Keratinocyte (primary cell): ENCODE measurements around the gene HOXD13. TPM values are rescaled to one million over a fixed set of nuclear protein-coding genes. Genes with fewer than 3 reads are reported as not detected.

Experiments
- DNase-seq: peaks from one replicate; pipeline ENCODE4 v3.0.0-alpha.2; 2011; ENCODE audit warnings: low read depth, missing footprints, low spot score
- FAIRE-seq: peaks from 2 replicates; lab custom pipeline; 2011; peaks lifted over from hg19 to GRCh38; lab: Jason Lieb, UNC
- H2AFZ ChIP-seq: 2 replicates; pipeline ENCODE4 v1.6.0; 2012; ENCODE audit warnings: low read length, control low read depth, inconsistent platforms; ENCODE audit not compliant: control insufficient read depth
- H3K27ac ChIP-seq: 2 replicates; pipeline ENCODE4 v1.5.1; 2011; ENCODE audit warnings: low read length; ENCODE audit not compliant: control insufficient read depth, insufficient read depth
- H3K27me3 ChIP-seq: 3 replicates; pipeline ENCODE4 v1.6.0; 2011; ENCODE audit warnings: low read length; ENCODE audit not compliant: control insufficient read depth, insufficient read depth; ENCODE audit errors: extremely low read depth
- H3K36me3 ChIP-seq, 2 experiments: 2 replicates in 1 of 2; 3 replicates in 1 of 2; pipeline ENCODE4 v1.5.1; 2011; ENCODE audit warnings: low read length in 2 of 2, mild to moderate bottlenecking in 1 of 2; ENCODE audit not compliant: control insufficient read depth in 2 of 2, insufficient read depth in 2 of 2; ENCODE audit errors: extremely low read depth in 1 of 2
- H3K4me1 ChIP-seq: 3 replicates; pipeline ENCODE4 v1.5.1; 2011; ENCODE audit warnings: low read length; ENCODE audit not compliant: control insufficient read depth, insufficient read depth; ENCODE audit errors: extremely low read depth
- H3K4me2 ChIP-seq: 3 replicates; pipeline ENCODE4 v1.6.0; 2011; ENCODE audit warnings: low read depth, low read length; ENCODE audit not compliant: control insufficient read depth, insufficient read depth; ENCODE audit errors: extremely low read depth
- H3K4me3 ChIP-seq, 3 experiments: fragments of 200-600 bp in 1 of 3; sonication (generic) in 1 of 3; 2 replicates in 2 of 3; 3 replicates in 1 of 3; pipeline ENCODE4 v1.5.1; 2011 to 2016; ENCODE audit warnings: low read length in 3 of 3, mild to moderate bottlenecking in 3 of 3, control low read depth in 2 of 3, inconsistent platforms in 1 of 3, low read depth in 1 of 3, mixed read lengths in 1 of 3, mixed run types in 1 of 3, moderate library complexity in 1 of 3; ENCODE audit not compliant: control insufficient read depth in 2 of 3, insufficient read depth in 2 of 3; ENCODE audit errors: extremely low read depth in 1 of 3
- H3K79me2 ChIP-seq: 2 replicates; pipeline ENCODE4 v1.6.0; 2012; ENCODE audit warnings: low read length; ENCODE audit not compliant: control insufficient read depth, insufficient read depth
- H3K9ac ChIP-seq: 3 replicates; pipeline ENCODE4 v1.6.0; 2011; ENCODE audit warnings: low read length; ENCODE audit not compliant: control insufficient read depth, insufficient read depth; ENCODE audit errors: extremely low read depth
- H3K9me1 ChIP-seq: 3 replicates; pipeline ENCODE4 v1.6.0; 2011; ENCODE audit warnings: low read length; ENCODE audit not compliant: control insufficient read depth, insufficient read depth; ENCODE audit errors: extremely low read depth
- H3K9me3 ChIP-seq: 2 replicates; pipeline ENCODE4 v1.5.1; 2012; ENCODE audit warnings: low read depth, low read length; ENCODE audit not compliant: control insufficient read depth
- H4K20me1 ChIP-seq: 3 replicates; pipeline ENCODE4 v1.6.0; 2011; ENCODE audit warnings: low read length; ENCODE audit not compliant: control insufficient read depth, insufficient read depth; ENCODE audit errors: extremely low read depth
- CTCF ChIP-seq, 3 experiments: IDR thresholded peaks in 1 of 3; conservative IDR thresholded peaks in 1 of 3; optimal IDR thresholded peaks in 1 of 3; 2 replicates in 2 of 3; 3 replicates in 1 of 3; pipeline versions ENCODE3 to v1.5.1; 2011; ENCODE audit warnings: low read length in 3 of 3, mild to moderate bottlenecking in 3 of 3, moderate library complexity in 2 of 3, control low read depth in 1 of 3, inconsistent platforms in 1 of 3; ENCODE audit not compliant: insufficient read depth in 2 of 3; ENCODE audit errors: extremely low read depth in 1 of 3
- EZH2 ChIP-seq: IDR thresholded peaks from one replicate; pipeline ENCODE4 v1.6.1; 2012; ENCODE audit warnings: inconsistent platforms, mild to moderate bottlenecking, low read length, moderate library complexity
- dilution Hi-C: fragments of 300-500 bp; cut with MboI; formaldehyde crosslinking; loops from one replicate; pipeline ENCODE4 v1.7.0; 2020; ENCODE audit warnings: low sequenced_read_pairs; ENCODE audit not compliant: extremely low pct_ligation_motif_present
- polyA plus RNA-seq, 5 experiments: library from polyadenylated mRNA; depleted of rRNA in 3 of 5; stranded (reverse) in 3 of 5; stranded (forward) in 1 of 5; unstranded in 1 of 5; fragments of >200 nt; gene quantifications; 1 replicate in 1 of 5; 2 replicates in 3 of 5; 3 replicates in 1 of 5; pipeline versions ENCODE4 v1.2.1 to v1.2.3, GENCODE V29; 2011 to 2012; ENCODE audit warnings: missing spikeins in 2 of 5, low read depth in 1 of 5, low replicate concordance in 1 of 5

The HOXD13 gene
- polyA plus RNA-seq, 1 donor (not counting 4 experiments of a cell fraction or from before 2014, with no cell fraction given), result not detected

DNA sequence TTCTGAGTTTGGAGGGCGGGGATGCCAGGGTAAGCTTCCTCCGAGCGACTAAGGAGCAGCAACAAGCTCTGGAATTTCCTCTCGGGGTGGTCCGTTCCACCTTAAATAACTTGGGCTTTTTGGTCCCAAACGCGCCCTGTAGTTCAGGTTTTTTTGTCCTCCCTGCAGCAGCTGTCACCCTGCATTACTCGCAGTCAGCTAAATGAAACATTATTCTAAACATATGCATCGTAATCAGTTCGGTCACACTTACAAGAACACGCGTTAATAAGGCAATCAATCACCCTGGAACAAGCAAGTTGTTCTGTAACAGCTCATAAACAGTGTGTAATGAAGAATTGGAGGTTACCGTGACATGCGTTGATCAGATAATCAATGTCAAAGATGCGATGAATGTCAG lies 17.0 kb upstream of the HOXD13 start:
- TF ChIP-seq CTCF (optimal IDR thresholded peaks at IDR 0.05 in 1 of 3, IDR thresholded peaks at IDR 0.05 in 1 of 3, conservative IDR thresholded peaks at IDR 0.05 in 1 of 3; ENCODE audit: extremely low read depth in 1 of 3, insufficient read depth in 2 of 3, low read length in 3 of 3) (no peak), EZH2 (peak; percentile 52)
- FAIRE-seq (no peak), DNase-seq (no peak)
- H3K4me3 ChIP-seq, result no peak overlapping the region
- H3K4me1 ChIP-seq, result no peaks in the 10 kb centered on the region
- peaks cover 89% of the 10 kb centered on the region for H3K27me3 ChIP-seq
- no peaks in the 10 kb centered on the region for H3K36me3 ChIP-seq
- no peaks in the 10 kb centered on the region for H4K20me1 ChIP-seq
- H3K9me3 ChIP-seq, result peaks cover 2% of the 10 kb centered on the region
- no peak overlapping the region for H3K4me2 ChIP-seq
- dilution Hi-C loops, result no loop called here
- H3K9me1 ChIP-seq, result no peaks in the 10 kb centered on the region
- H3K79me2 ChIP-seq, result no peaks in the 10 kb centered on the region
- no peak overlapping the region for H3K27ac ChIP-seq
- no peak overlapping the region for H2AFZ ChIP-seq
- no peak overlapping the region for H3K9ac ChIP-seq

GRCh38 chr2:176076063-176076462 lies 16.5 kb upstream of the HOXD13 start:
- no peaks in the 10 kb centered on the region for H4K20me1 ChIP-seq
- dilution Hi-C loops, result no loop called here

More at GRCh38 chr2:176076063-176076462, 16.5 kb upstream of the HOXD13 start:
- Histone ChIP-seq H2AFZ (no peak overlapping the region), H3K27me3 (peaks cover 90% of the 10 kb centered on the region), H3K36me3 (no peaks in the 10 kb centered on the region), H3K79me2 (no peaks in the 10 kb centered on the region), H3K9me3 (peaks cover 8% of the 10 kb centered on the region), H3K4me2 (no peak overlapping the region), H3K4me3 (no peak overlapping the region), H3K9me1 (no peaks in the 10 kb centered on the region), H3K9ac (no peak overlapping the region), H3K4me1 (no peaks in the 10 kb centered on the region), H3K27ac (no peak overlapping the region)
- FAIRE-seq, result no peak
- TF ChIP-seq EZH2 (no peak), CTCF (optimal IDR thresholded peaks at IDR 0.05 in 1 of 3, IDR thresholded peaks at IDR 0.05 in 1 of 3, conservative IDR thresholded peaks at IDR 0.05 in 1 of 3; ENCODE audit: extremely low read depth in 1 of 3, insufficient read depth in 2 of 3, low read length in 3 of 3) (no peak)
- no peak for DNase-seq
